Stimulated activated CD4-positive, alpha-beta T cell treated with anti-CD3 and anti-CD28 coated beads, Interleukin-2, amount 100 ng/mL, for 24 hours (primary cell): ENCODE measurements around the gene ZBTB7C.

Experiments used
- DNase-seq, 2 donors: peaks; one replicate each; pipeline ENCODE4 v3.0.0-alpha.2; 2020

Gene ZBTB7C

DNA sequence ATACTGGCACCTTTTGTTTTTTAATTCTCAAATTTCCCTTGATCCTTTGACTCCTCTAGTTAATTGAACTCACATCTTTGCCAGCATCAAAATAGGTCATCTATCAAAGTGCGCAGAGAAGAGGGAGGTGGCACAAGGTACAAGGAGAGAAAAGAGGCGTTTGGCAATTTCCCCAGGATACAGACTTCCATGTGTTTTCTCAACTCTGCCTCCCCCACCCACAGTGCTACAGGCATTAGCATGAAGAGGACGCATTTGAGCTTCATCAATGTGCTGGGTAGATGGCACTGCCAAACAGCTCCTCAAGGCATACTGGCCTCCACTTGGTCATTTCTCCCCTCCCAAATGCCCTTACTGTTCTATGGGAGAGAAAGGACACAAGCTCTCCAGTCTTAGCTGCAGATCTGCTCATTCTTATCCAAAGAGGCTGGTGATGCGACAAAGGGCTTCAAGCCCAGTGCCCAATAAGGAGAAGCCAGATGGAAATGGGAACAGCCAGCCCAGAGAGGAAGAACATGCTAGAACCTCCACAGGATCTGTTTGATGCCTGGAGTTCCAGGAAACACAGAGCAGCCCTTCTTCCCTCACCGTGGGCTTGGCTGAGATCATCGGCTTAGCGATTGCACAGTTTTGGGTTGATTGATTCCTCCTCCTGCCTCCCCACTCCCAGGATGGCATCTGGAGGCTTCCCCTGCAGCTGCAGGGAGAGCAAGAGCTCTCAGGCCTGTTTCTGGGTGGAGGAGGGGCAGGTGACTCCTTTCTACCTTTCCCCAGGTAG lies 334.1 kb downstream of the ZBTB7C start:
- no peak for DNase-seq

- DNase-seq = no peak
Measured at GRCh38 chr18:48073211-48073930, 335.8 kb downstream of the ZBTB7C start.

GRCh38 chr18:48072428-48073204 lies 336.6 kb downstream of the ZBTB7C start:
- no peak for DNase-seq

GRCh38 chr18:48068916-48069445 lies 340.2 kb downstream of the ZBTB7C start:
- no peak for DNase-seq

GRCh38 chr18:48066225-48066652 lies 342.9 kb downstream of the ZBTB7C start:
- no peak for DNase-seq

GRCh38 chr18:48065601-48065995 lies 343.6 kb downstream of the ZBTB7C start:
- DNase-seq = no peak

DNA sequence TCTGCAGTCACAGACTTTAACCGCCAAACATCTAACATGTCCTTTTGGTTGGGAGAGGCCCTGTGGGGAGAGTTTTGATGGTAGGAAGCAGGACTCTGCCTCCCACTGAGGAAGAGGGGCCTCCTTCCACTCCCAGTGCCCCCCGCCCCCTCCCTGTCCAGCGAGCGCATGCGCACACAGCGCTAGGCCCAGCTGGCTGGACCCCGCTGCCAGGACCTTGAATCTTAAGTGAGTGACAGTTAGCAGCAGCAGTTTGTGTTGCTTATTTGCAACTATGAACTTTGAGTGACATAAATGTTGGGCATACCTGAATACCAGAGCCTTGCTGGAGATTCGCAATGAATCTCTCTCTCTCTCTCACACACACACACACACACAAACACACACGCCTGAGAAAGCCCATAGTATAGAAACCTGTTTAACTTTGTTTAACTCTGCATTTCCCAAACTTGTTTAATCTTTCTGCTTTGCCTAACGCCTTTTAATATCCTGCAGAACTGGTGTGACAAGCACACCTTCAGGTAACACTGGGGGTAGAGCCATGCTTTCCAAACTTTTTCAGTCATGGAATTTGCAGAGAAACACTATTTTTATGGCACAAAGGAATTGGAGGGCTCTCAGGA lies 344.1 kb downstream of the ZBTB7C start:
- DNase-seq = no peak

GRCh38 chr18:48061781-48062570 lies 347.2 kb downstream of the ZBTB7C start:
- no peak for DNase-seq

- no peak for DNase-seq
Measured at GRCh38 chr18:48060970-48061369, 348.2 kb downstream of the ZBTB7C start.

- DNase-seq = no peak
Measured at GRCh38 chr18:48060346-48060745, 348.8 kb downstream of the ZBTB7C start.

DNA sequence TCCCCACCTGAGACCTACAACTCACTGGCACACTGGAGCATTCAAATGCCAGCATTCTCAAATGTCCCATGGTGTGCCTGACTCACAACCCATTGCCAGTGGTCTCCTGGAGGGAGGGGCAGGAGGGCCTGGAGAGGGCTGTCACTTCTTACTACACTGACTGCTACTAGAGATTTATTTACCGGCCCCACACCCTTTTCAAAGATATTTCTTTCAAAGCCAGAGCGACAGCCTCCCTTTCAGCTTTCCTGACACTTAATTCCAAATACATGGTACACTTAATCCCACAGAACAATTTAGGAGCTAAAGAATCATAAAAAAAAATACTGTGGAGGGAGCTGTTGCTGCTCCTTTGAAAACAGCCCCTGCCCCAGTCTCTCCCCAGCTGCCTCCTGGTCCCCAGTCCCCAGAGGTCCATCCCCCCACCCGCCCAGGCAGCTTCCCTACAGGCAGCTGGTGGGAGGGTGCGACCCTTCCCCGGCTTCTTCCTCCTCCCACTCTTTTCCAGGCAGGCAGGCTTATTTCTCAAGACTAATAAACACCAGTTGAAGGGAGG lies 349.6 kb downstream of the ZBTB7C start:
- DNase-seq = no peak

GRCh38 chr18:48058486-48058885 lies 350.7 kb downstream of the ZBTB7C start:
- DNase-seq = no peak

DNA sequence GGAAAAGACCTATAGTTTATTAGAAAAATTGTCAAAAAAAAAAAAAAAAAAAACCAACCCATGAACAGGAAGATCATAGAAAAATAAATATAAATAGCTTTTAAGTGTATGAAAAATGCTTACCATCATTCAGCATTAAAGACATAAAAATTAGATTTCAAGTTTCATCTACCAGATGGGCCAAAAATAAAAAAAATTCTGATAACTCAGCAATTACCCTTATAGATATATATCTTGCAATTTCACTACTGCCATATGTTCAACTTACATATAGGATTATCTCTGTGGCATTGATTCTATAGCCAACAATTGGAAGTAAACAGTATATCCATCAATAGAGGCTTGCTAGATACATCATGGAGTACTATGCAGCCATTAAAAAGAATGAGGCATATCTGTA lies 352.2 kb downstream of the ZBTB7C start:
- DNase-seq = no peak

- no peak for DNase-seq
Measured at GRCh38 chr18:48055351-48055750, 353.8 kb downstream of the ZBTB7C start.

DNA sequence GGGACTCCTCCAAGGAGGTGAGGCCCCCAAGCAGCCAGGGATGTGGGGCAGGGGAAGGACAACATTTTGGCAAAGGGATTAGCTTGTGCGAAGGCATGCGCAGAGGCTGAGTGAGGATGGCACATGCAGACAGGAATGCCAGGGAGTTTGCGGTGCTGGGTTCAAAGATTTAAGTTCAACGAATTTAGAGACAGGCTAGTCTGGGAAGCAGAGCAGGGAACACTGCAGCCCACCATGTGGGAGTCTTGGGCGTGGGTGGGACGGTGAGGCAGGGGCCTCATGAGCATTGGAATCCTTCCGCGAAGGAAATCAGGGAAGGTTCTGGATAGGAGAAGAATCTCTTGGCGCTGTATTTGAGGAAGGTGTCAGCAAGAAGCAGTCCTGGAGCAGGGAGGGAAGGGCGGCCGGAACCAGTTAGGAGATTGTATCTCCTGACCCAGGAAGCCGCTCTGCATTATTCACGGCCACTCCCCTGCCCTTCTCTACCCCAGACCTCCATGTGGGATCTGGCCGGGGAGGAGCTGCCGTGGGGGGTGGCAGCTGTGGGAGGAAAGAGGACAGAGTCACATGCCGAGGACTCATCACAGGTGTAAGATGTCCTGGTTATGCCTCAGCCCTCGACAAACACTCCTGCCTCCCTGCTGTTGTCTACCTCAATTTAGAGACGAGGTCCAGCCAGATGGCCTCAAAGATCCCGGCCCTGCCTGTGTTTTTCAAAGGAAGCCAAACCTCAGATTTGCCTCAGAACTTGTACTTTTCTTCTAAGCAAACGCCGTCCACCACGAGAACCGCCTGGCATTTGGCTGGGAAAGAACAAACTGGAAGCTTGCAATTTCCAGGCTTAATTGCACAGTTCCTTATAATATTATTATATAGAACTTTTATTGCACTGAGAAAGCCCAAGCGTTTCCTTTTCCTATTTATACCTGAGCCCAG lies 355.0 kb downstream of the ZBTB7C start:
- DNase-seq = no peak

GRCh38 chr18:48052842-48053241 lies 356.3 kb downstream of the ZBTB7C start:
- no peak for DNase-seq

DNA sequence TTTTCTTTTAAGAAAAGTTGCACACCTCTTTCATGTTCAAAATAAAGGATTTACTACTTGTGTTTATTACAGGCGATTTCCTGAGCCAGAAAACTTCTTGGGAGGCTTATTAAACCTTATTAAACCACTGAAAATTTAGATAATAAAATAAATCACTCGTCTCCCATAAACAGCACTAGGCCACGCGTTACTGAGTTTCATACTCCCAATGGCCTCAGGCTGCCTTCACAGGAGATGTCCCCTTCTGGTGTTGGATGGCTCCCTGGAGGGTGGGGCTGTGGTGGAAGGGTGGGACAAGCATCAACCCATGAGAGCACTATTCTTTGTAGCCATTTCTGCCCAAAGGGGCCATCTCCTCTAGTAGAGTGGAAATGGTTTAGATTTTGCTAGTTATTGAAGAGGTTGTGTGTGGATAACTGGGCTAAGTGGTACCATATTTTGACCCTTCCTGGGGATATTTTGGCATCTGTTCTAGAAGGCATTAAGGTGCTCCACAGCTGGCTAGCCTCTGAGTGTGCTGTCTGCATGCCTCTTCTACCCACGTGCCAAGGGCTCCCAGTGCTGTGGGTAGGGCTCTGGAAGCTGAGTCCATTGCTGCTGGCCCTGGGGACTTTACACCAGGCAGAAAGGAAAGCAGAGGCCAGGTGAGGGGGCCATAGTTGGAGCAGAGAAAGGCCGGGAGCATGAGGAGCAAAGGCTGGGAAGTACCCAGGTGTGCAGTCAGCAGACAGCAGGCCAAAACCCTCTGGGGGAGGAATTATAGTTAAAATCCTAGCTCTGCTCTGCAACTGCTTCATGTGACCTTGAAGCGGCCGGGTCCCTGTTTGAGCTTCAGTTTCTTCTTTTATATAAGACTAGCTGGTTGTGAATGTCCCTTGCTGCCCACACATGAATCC lies 357.0 kb downstream of the ZBTB7C start:
- no peak for DNase-seq

- DNase-seq = no peak
Measured at GRCh38 chr18:48050176-48050575, 359.0 kb downstream of the ZBTB7C start.

- no peak for DNase-seq
Measured at GRCh38 chr18:48049757-48050156, 359.4 kb downstream of the ZBTB7C start.
